ENCODE measurements around the gene RHOJ. TPM values are rescaled to one million over a fixed set of nuclear protein-coding genes. Genes with fewer than 3 reads are reported as not detected.

Gene RHOJ
- total and polyA plus RNA-seq, 4 donors: 1.0 to 1.7 (median 1.2) TPM

DNA sequence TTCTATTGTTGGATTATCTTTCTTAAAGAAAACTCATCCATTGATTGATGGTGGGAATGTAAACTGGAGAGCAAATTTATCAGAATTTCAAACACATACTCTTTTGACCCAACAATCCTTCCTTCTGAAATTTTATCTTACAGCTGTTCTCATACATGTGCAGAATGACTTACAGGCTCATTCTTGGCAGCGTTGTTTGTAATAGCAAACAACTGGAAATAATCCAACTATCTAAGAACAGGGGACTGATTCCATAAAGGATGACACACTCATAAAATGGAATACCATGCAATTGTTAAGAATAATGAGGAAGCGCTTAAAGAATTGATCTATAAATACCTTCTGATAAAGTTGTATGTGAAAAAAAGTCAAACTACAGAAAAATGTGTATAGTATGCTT lies 24.0 kb downstream of the RHOJ start:
- 75% methylated on average over 2 of the region's 2 CpGs for WGBS
- no peak overlapping the region for H3K27ac ChIP-seq (ENCODE audit: low read depth in 1 of 2, low read length in 2 of 2)
- H3K4me1 ChIP-seq (ENCODE audit: control insufficient read depth in 4 of 4, insufficient read depth in 4 of 4, low read length in 3 of 4): no peaks in the 10 kb centered on the region
- H3K9me3 ChIP-seq (ENCODE audit: control insufficient read depth in 4 of 4, low read length in 3 of 4): no peaks in the 10 kb centered on the region
- no peak for DNase-seq (ENCODE audit: low spot score)
- H3K4me3 ChIP-seq (ENCODE audit: low read depth in 1 of 3, low read length in 3 of 3): no peak overlapping the region
- peaks cover 0 to 2% (median 0%) of the 10 kb centered on the region in 4 donors for H3K27me3 ChIP-seq (ENCODE audit: control insufficient read depth in 4 of 4, insufficient read depth in 4 of 4, low read length in 3 of 4)
- no peaks in the 10 kb centered on the region for H3K36me3 ChIP-seq (ENCODE audit: control insufficient read depth in 4 of 4, insufficient read depth in 3 of 4, low read depth in 1 of 4, low read length in 3 of 4)
- no peak overlapping the region for H3K9ac ChIP-seq (ENCODE audit: low read depth in 1 of 2, low read length in 2 of 2)
- no peak for TF ChIP-seq SP1 (IDR thresholded peaks at IDR 0.05)
- TF ChIP-seq HNF4A (conservative IDR thresholded peaks at IDR 0.05): no peak
- TF ChIP-seq, protein P1, sequence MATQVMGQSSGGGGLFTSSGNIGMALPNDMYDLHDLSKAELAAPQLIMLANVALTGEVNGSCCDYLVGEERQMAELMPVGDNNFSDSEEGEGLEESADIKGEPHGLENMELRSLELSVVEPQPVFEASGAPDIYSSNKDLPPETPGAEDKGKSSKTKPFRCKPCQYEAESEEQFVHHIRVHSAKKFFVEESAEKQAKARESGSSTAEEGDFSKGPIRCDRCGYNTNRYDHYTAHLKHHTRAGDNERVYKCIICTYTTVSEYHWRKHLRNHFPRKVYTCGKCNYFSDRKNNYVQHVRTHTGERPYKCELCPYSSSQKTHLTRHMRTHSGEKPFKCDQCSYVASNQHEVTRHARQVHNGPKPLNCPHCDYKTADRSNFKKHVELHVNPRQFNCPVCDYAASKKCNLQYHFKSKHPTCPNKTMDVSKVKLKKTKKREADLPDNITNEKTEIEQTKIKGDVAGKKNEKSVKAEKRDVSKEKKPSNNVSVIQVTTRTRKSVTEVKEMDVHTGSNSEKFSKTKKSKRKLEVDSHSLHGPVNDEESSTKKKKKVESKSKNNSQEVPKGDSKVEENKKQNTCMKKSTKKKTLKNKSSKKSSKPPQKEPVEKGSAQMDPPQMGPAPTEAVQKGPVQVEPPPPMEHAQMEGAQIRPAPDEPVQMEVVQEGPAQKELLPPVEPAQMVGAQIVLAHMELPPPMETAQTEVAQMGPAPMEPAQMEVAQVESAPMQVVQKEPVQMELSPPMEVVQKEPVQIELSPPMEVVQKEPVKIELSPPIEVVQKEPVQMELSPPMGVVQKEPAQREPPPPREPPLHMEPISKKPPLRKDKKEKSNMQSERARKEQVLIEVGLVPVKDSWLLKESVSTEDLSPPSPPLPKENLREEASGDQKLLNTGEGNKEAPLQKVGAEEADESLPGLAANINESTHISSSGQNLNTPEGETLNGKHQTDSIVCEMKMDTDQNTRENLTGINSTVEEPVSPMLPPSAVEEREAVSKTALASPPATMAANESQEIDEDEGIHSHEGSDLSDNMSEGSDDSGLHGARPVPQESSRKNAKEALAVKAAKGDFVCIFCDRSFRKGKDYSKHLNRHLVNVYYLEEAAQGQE (IDR thresholded peaks at IDR 0.05): no peak
- no peak for TF ChIP-seq FOXA1 (IDR thresholded peaks at IDR 0.05)
- no peak for TF ChIP-seq NR2F2 (IDR thresholded peaks at IDR 0.05)
- TF ChIP-seq RXRA (IDR thresholded peaks at IDR 0.05): no peak
- TF ChIP-seq TAF1 (conservative IDR thresholded peaks at IDR 0.05): no peak
- no peak for TF ChIP-seq HNF4G (IDR thresholded peaks at IDR 0.05)
- TF ChIP-seq, protein P2, sequence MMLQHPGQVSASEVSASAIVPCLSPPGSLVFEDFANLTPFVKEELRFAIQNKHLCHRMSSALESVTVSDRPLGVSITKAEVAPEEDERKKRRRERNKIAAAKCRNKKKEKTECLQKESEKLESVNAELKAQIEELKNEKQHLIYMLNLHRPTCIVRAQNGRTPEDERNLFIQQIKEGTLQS (IDR thresholded peaks at IDR 0.05): no peak
- no peak for TF ChIP-seq GABPA (IDR thresholded peaks at IDR 0.05 in 1 of 2, conservative IDR thresholded peaks at IDR 0.05 in 1 of 2)
- no peak for TF ChIP-seq YY1 (IDR thresholded peaks at IDR 0.05)
- no peak for TF ChIP-seq MAX (IDR thresholded peaks at IDR 0.05)
- TF ChIP-seq JUND (IDR thresholded peaks at IDR 0.05): no peak
- no peak for TF ChIP-seq CTCF (IDR thresholded peaks at IDR 0.05; ENCODE audit: low read depth, low read length, missing input control)
- no peak for TF ChIP-seq EGR1 (IDR thresholded peaks at IDR 0.05; ENCODE audit: low read depth in 2 of 2)
- TF ChIP-seq, protein P3, sequence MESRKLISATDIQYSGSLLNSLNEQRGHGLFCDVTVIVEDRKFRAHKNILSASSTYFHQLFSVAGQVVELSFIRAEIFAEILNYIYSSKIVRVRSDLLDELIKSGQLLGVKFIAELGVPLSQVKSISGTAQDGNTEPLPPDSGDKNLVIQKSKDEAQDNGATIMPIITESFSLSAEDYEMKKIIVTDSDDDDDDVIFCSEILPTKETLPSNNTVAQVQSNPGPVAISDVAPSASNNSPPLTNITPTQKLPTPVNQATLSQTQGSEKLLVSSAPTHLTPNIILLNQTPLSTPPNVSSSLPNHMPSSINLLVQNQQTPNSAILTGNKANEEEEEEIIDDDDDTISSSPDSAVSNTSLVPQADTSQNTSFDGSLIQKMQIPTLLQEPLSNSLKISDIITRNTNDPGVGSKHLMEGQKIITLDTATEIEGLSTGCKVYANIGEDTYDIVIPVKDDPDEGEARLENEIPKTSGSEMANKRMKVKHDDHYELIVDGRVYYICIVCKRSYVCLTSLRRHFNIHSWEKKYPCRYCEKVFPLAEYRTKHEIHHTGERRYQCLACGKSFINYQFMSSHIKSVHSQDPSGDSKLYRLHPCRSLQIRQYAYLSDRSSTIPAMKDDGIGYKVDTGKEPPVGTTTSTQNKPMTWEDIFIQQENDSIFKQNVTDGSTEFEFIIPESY (IDR thresholded peaks at IDR 0.05): no peak
- TF ChIP-seq FOXA2 (IDR thresholded peaks at IDR 0.05): no peak

Data from liver (tissue), 9 donors.